Stimulated activated CD8-positive, alpha-beta memory T cell treated with anti-CD3 and anti-CD28 coated beads, Interleukin-15, amount 100 ng/mL, for 48 hours (primary cell): ENCODE results near the gene MIS12.

Experiments
- DNase-seq, 2 donors: peaks; one replicate each; pipeline ENCODE4 v3.0.0-alpha.2; 2020; ENCODE audit warnings: low read depth in 2 of 2

Gene MIS12

GRCh38 chr17:5533486-5534315 lies 47.3 kb downstream of the MIS12 start:
- DNase-seq: no peak

DNA sequence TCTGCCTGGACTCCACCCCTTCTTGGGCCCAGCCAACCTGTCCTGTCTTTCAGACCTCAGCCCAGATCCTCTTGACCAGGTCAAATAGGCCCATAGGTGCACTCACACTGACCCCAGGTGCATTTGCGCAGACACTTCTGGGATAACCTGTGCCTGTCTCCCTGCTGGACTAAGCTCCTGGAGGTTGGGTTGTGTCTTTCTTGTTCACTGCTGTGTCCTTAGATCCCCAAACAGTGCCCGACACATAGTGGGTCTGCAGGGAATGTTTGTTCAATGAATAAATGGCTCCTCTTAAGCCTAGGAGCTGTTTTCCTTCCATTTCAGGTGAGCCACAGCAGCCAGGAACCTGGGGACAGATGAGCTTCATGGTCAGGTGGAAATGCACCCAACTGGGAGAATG lies 49.1 kb downstream of the MIS12 start:
- DNase-seq: no peak

DNA sequence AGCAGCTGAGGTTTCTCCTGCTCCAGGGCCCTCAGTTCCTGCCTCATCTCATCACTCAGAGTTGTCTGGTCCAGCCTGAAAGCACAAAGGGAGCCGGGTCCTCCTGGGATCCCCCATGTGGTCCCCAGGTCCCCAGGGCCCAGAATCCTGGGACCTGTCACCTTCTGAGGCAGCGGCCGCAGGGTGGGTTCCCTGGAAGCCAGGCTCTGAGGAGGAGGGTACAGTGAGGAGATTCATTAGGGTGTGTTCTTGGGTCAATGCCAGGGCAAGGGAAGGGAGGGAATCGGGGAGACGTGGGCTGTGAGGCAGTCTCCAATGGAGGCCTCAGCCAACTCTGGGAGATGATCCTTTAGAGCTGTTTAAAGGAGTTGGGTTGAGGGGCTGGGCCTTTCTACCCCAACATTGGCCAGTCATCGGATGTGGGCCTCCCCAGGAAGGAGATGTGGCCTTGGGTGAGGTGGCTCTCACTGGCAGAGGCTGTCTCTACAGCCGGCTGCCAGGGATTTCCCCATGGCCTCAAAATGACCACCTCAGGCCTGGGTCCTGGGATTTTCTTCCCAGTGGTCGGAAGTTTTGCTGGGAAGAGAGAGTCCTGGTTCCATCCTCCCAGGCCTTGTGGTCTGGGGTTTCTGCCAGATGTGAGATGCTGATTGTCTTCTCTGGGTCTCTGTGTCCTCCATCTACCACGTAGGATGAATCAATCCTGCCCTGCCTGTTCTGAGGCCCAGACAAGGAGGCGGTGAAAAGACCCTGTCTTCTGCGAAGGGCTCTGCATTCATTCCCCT lies 50.7 kb downstream of the MIS12 start:
- no peak for DNase-seq

DNA sequence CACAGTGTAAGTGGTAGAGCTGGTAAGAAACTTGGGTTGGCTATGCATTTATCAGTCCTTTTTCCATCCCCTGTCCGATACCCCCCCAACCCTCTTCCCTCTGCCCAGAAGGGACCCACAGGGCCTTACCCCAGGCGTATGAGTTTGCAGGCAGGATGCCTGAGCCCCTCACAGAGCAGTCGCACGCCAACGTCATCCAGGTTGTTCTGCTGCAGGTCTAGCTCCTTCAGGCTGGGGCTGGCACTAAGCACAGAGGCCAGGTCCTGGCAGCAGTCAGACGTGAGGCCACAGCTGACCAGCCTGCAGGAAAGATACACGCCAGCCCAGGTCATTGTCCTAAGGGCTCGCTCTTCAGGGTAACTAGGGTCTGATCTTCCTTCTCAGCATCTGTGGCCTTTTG lies 52.9 kb downstream of the MIS12 start:
- no peak for DNase-seq

GRCh38 chr17:5540321-5540720 lies 54.0 kb downstream of the MIS12 start:
- DNase-seq: no peak
